Measurements from ENCODE around the gene KIAA0753.
A peak's percentile ranks its signal among the peaks of the same experiment; 100 is the strongest.
"Not testable (repeated sequence)": the region's sequence is repeated elsewhere in the genome, so short reads cannot be mapped to it uniquely, and the experiment has no call there.

KIAA0753 gene

DNA sequence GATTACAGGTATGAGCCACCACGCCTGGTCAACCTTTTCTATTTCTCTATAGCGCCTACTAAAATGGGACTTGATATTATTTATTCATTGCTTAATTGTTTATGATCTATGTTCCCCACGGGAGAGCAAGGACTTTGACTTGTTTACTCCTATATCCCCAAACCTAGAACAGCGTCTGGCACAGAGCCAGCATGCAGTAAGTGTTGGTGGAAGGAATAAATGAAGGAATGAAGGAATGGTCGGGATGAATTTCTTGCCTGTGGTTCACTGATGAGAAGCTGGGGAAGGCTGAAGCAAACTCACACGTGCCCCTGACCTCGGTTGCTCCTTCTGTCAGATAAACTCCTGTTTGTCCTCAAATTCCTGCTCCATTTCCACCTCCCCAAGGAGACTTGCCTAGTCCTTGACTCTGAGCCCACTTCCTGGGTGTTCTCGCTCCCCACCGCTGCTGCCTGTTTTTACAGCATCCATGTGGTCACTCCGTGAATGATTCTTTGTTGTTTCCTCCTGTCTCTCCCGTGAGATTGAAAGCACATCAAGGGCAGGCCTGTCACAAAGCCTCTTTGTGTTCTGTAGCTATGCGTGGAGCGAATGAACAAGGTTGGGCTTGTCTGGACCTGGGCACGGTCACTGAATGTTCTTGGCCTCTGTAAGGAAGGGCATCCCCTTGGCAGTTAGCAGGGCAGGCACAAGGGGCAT is 28.4 kb upstream of the KIAA0753 start:
- peak; percentile 93 for DNase-seq (ENCODE audit: low spot score)

- DNase-seq (ENCODE audit: low spot score), result no peak
Observed at GRCh38 chr17:6668219-6668618, 27.7 kb upstream of the KIAA0753 start.

DNA sequence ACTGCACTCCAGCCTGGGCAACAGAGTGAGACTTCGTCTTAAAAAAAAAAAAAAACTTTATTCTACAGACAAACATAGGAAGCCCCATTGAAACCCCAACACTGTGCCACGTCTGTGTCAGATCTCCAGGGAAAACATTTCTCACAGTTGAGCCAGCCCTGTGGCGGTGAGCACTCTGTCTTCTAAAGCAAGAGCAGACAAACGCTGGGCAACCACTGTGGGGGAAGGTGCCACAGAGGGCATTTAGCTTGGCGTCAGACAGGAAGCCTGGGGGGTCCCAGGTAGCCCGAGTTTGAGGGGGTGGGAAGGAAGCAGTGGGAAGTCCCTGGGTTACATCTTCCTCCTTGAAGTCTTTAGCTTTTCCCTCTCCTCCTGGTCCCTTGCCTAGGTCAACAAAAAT is 27.0 kb upstream of the KIAA0753 start:
- no peak for DNase-seq (ENCODE audit: low spot score)

DNA sequence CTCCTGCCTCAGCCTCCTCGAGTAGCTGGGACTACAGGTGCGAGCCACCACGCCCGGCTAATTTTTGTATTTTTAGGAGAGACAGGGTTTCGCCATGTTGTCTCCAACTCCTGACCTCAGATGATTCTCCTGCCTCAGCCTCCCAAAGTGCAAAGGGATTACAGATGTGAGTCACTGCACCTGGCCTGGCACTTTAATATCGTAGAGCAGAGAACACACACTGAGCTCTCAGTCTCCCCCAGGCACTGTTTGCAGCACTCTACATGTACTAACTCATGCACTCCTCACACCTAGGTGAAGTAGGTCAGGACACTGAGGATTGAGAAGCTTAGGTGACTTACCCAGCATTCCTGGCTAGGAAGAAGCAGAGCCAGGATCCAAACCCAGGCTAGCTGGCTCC is 26.0 kb upstream of the KIAA0753 start:
- no peak for DNase-seq (ENCODE audit: low spot score)

- peak; percentile 86 for DNase-seq (ENCODE audit: low spot score)
Observed at GRCh38 chr17:6666077-6666521, 25.6 kb upstream of the KIAA0753 start.

DNA sequence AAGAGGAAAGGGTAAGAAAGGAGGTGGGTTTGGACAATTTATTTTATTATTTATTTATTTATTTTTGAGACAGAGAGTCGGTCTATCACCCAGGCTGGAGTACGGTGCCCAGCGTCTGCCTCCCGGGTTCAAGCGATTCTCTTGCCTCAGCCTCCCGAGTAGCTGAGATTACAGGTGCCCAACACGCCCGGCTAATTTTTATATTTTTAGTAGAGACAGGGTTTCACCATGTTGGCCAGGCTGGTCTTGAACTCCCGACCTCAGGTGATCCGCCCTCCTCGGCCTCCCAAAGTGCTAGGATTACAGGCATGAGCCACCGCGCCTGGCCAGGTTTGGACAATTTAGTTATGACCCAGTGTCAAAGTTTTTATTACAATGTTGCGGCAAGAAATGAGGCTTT is 22.7 kb upstream of the KIAA0753 start:
- not testable (repeated sequence) for DNase-seq (ENCODE audit: low spot score)

DNA sequence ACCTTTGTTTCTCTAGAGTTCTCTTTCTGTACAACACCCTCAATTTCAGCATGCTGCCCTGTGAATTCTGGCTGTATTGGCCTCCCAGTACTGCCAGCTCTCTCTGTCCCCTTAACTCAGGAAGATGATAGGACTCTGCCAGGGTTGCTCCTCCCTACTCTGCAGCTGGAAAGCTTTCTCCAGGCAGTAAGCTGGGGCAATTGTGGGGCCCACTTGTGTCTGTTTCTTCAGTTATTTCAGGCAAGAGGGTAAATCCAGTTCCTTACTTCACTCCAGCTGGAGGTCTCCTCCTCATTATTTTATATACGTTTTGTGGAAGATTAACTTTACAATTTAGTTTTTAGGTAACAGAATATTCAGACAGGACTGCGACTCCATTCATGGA is 20.9 kb upstream of the KIAA0753 start:
- DNase-seq (ENCODE audit: low spot score), result no peak

DNA sequence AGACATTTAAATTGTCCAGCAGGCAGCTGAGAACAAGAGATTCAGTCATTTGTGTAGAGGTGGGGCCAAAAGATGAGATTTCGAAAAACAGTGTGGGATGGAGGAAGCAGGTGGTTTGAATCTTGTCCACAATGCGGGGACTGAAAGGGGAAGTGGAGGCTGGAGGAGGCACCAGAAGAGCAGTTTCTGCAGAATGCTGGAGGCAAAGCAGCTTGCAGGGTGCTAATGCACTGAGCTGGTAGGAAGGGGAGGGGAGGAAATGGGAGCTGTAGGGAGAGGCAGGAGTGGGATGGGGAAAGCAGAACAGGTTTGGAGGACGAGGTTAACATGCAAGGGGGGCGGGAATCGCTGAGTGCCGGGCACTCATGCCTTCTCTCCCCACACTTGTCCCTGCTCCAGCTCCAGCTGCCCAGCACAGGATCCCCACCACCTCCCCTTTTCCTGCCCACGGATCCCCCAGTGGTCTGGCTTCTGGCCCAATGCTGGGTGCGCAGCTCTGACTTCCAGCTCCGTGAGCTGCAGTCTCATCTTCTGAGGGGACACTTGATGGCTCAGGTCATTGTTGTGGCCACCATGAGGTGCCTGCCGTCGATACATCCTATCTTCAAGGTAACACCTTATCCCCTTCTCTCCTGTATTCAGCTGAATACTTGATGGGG is 20.4 kb upstream of the KIAA0753 start:
- DNase-seq (ENCODE audit: low spot score), result no peak

GRCh38 chr17:6660101-6660500 is 19.6 kb upstream of the KIAA0753 start:
- no peak for DNase-seq (ENCODE audit: low spot score)

DNA sequence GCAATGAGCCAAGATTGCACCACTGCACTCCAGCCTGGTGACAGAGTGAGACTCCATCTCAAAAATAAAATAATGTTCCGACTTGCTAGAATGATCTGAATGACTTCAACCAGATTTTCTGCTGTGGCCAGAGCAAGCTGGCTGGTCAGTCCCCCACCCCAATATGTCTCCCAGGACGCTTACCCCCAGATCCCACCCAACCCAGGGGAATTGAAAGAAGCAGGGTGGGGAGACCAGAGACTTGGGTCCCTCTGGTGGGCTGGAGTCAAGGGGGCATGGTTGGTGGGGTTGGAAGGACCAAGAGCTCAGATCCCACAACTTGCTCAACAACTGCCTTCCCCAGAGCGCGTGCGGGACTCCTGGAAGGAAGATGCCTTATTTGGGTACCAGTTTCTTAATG is 17.9 kb upstream of the KIAA0753 start:
- not testable (repeated sequence) for DNase-seq (ENCODE audit: low spot score)

GRCh38 chr17:6657633-6658287 is 17.2 kb upstream of the KIAA0753 start:
- no peak for DNase-seq (ENCODE audit: low spot score)

GRCh38 chr17:6656797-6657632 is 16.5 kb upstream of the KIAA0753 start:
- not testable (repeated sequence) for DNase-seq (ENCODE audit: low spot score)

DNA sequence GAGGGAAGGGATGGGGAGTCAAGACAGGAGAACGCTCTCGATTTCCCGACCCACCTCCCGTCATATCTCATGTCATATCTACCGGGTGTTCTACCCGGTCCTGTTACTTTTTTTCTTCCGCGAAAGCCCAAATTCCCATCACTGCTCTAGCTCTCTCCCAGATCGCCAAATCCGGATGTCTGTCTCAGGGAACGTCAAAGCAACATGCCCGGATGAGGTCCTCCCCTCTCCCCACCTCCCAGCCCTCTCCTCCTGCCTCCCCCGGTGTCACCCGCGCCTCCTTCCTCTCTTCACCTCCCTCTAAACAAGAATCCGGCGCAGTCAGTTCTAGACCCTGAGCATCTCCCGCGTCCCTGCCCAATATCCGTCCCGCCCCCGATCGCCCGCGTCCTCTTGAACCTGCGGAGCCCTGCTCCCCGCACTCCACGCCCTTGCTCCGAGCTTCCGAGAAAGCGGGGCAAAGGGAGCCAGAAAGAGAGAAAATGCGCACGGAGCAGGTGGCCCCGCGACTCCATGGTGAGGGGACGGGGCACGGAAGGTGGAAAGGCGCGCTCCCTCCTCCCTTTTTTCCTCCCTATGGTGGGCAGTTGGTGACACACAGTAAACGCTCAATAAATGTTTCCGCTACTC is 15.3 kb upstream of the KIAA0753 start:
- not testable (repeated sequence) for DNase-seq (ENCODE audit: low spot score)

- no peak for DNase-seq (ENCODE audit: low spot score)
Observed at GRCh38 chr17:6654841-6655731, 14.6 kb upstream of the KIAA0753 start.

DNA sequence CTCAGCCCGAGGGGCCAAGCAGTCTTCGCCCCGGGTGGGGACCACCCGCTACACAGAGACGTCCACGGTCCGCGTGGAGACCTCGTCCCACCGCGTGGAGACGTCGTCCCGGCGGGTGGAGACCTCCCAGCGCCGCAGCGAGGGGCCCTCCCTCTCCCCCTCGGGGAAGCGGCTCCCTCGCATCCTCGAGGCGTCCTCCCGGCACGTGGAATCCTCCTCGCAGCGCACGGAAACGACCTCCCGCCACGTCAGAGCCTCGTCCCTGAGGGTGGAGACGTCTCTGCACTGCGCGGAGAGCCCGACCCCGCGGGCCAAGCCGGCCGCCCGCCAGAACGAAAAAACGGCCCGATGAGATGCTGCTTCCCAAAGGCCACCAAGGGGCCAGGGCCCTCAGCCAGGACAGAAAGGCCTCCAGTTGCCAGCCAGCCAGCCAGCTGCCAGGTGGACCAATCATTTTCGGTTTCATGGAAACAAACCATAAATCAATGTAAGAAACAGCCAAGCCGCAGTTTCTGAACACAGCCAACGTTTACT is 11.5 kb upstream of the KIAA0753 start:
- DNase-seq (ENCODE audit: low spot score), result no peak

DNA sequence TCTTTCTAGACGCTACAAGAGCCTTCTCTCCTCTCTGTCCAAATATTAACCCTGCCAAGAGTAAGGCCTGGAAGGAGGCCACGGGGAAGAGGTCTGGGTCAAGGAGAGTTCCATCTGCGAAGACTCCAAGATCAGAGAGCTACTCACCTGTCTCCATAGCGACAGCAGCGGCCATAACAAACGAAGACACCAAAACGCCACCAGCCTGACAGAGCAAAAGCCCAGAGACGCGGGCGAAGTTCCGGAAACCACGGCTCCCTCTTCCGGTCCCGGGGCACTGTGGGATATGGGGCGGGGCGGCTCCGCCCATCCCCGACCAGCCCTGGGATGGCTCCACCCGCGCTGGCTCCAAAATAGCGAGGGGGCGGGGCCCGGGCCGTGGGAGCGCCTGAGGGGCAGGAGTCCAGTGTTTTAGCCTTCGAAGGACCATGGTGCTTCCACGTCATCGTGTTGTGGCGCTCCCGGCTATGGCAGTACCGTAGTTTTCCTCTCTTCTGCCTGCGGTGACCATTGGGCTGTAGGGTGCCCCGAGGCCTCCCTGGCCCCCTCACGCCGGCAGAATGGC is 10.9 kb upstream of the KIAA0753 start, which contains the start of the genes C17orf100 and MED31:
C17orf100 (plus strand) TSS at position 409 of the 565 bp plus-strand sequence; CDS start at position 561, 152 bp downstream.
MED31 (minus strand) TSS at position 252 of the 565 bp plus-strand sequence; CDS start at position 175, 77 bp downstream.
- DNase-seq (ENCODE audit: low spot score), result peak; percentile 97

DNA sequence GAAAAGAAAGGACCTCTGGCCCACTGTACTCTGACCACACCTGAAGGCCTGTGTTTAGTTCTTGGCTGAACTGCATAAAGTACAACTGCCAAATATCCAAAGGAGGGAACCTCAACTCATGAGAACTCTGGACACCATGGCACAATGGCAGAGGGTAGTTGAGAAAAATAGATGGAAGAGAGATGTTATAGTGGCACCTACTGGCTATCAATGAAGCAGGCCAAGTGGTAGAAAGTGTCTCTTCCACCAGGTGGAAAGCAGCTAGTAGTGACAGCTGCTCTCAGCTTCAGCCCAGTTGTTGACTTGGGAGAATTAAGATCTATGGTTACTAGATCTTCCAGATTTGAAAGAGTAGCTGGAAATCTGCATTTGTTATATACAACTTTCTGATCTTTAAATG is 7.7 kb upstream of the KIAA0753 start:
- DNase-seq (ENCODE audit: low spot score), result peak; percentile 26

DNA sequence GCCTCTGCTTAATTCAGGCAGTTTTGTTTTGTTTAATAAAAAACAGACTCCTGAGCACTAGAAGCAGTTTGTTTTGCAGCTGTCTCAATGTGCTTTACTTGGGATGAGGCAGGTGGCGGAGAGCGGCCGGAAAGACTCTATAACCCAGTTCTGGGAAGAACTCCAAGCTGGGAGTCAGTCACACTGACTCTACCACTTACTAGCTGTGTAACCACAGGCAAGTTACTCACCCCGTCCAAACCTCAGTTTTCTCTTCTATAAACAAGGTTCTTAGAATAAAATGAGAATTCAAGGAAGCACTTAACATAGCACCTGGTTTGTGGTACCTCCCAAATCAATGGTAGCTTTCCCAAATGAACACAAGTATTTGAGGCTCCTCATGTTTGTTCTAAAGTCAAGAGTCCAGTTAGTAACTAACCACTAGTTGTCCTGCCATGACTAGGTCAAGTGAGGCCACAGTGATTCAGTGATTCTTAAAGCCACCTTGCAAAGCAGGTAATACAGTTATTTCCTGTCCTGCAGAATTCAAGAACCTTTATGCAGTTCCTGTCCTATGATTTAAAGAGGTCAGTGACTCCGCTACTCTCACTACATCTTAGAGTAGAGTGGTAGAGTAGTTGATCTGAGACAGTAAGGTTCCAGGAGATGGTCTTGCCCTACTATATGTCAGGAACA is 3.1 kb upstream of the KIAA0753 start:
- no peak for DNase-seq (ENCODE audit: low spot score)

DNA sequence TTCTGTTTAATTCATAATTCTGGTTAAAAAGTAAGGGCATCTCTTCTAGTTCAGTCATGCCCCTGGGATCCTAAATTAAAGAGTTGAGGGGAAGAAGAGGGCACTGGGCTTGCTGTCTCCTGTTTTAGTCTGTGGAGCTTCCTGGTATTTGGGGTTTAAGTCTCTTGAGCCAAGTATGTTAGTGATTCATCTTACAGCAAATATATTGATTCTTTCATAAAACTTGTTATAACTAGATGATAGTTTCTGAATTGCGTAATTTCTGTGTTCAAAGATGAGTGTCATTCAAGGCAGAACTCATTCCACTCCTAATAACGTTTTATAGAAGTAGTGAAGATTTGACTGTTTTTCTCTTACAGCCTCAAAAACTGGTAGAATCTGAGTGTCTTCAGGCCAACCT is 2.1 kb upstream of the KIAA0753 start:
- no peak for DNase-seq (ENCODE audit: low spot score)

Data from COLO829 (cell line).